Measurements from ENCODE around the gene PCDH15.

PCDH15 gene

DNA sequence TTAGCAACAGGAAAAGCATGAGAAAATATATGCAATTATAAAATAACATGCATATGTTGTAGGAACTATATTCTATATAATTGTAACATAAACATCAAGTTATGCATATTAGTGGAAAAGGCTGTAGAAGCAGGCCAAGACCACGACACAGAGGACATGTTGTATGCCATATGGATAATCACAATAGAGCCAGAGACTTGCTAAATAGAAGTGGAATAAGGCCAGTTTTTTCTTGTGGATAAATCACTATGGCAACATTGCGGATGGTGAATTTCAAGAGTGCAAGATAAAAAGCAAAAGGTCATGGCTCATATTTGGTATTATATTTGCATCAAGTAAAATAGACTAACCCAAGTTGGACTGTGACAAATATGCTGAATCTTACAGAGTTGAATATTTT is 93.0 kb downstream of the PCDH15 start:
- no peak for DNase-seq (ENCODE audit: low read depth in 2 of 2)

DNA sequence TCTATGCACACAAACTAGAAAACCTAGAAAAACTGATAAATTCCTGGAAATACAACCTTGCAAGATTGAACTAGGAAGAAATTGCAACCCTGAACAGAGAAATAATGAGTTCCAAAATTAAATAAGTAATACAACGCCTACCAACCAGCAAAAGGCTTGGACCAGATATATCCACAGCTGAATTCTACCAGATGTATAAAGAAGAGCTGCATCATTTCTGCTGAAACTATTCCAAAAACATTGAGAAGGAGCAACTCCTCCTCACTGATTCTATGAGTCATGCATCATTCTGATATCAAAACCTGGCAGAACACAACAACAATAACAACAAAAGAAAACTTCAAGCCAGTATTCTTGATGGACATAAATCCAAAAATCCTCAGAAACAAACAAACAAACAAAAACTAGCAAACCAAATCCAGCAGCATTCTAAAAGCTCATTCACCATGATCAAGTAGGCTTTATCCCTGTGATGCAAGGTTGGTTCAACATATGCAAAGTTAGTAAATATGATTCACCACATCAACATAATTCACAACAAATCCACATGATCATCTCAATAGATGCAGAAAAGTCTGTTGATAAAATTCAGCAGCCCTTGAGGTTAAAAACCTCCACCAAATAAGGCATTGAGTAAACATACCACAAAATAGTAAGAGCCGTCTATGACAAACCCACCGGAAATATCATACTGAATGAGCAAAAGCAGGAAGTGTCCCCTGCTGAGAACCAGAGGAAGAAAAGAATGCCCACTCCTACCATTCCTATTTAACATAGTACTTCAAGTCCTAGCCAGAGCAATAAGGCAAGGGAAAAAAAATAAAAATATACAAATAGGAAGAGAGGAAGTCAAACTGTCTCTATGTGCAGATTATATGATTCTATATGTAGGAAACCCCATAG is 98.2 kb downstream of the PCDH15 start:
- DNase-seq (ENCODE audit: low read depth in 2 of 2): no peak

DNA sequence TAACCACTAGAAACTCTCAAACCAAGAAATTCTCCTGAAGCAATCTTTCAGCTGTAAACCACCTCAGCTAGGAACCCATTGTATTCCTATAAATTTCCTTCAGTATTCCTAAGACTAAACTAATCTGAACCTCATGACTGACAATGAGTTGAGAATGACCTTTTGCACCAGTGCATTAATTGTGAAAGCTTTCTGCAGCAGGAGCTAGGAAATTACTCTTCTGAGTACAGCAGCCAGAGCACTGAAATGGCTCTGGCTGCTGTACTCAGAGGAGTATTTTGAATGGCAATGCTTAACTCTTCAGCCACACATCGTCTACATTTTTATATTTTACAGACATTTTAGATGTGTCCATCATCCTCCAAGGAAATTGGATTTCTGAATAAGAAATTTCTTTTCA is 109.7 kb downstream of the PCDH15 start:
- DNase-seq (ENCODE audit: low read depth in 2 of 2): no peak

DNA sequence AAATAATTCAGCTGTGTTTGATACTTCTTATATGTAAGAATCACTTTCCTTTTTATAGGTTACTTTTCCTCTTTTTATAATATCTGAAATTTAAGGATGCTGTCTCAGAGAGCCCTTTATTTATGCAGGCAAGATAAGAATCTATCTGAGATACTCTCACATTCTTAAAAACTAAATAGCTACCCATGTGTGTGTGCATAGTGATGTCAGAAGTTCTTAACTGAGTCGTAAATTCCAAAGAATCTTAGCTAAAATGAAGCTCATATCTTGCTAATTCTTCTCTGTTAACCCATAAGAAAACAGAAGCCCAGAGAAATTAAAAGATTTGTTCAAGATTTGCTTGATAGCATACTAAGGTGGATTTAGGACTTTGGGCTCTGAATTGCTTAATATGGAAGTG is 118.5 kb downstream of the PCDH15 start:
- DNase-seq (ENCODE audit: low read depth in 2 of 2): no peak

DNA sequence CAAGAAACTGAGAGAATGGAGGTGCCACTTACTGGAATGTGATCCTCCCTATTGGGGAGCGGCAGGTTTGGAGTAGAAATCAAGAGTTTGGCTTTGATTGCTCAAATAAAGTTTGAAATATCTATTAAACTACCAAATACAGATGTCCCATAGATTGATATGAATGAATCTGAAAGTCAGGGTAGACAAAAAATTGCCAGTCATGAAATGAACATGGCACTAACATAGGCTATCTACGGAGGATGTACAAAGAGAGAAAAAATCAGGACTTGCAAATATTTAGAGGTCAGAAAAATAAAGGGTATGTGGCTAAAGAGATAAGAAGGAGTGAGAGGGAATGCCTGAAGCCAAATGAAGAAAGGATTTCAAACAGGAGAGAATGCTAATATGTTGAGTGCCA is 119.9 kb downstream of the PCDH15 start:
- DNase-seq (ENCODE audit: low read depth in 2 of 2): no peak

DNA sequence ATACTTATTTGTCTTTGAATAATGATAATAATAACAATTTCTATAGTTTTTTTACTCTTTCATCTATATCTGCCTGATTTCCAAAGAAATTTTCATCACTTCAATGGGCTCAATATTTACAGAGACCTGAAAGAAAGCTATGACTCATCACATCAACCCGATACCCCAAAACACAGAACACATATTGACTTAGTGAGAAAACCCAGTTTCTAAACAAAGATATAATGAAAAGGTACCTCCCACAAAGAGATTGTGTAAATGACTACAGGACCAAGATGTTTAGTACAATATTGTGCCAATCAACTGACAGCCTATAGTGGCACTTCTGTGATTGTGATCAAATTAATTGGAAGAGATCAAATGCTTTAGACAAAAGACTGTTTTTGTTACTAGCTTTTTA is 133.9 kb downstream of the PCDH15 start:
- DNase-seq (ENCODE audit: low read depth in 2 of 2): no peak

DNA sequence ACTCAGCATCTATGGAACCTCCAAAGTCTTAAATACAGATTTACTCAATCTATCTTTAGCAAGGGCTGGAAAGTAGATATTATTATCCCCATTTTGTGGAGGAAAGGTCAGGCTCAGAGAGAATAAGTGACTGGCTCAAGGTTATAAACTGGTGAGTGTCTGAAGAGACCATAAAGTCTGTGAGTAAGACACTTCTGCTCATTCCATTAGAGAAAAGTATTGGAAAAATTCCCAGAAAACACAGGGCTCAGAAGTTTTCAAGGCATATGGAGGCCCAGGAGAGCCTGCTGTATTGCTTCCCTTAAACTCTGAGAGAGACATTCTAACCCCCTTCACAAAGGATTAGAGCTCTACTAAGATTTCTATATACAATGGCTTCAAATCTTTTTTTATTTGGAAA is 134.8 kb downstream of the PCDH15 start:
- no peak for DNase-seq (ENCODE audit: low read depth in 2 of 2)

DNA sequence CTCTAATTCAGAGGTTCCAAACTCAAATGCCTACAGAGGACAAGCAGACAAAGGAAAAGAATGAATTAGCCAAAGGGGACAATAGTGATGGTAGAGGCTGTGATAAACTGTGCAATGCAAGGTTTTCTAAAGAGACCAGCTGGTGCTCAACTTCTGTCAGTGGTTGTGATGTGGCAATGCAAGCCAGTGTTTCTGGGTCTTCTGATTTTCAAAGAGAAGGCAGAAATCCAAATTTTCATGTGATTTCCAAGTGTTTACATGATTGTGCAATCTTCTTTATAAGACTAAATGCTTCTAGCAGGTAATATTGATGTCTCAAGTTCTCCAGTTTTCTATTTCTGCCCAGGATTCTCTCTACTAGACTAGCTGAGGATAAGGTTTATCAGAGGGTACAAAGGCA is 135.9 kb downstream of the PCDH15 start:
- no peak for DNase-seq (ENCODE audit: low read depth in 2 of 2)

DNA sequence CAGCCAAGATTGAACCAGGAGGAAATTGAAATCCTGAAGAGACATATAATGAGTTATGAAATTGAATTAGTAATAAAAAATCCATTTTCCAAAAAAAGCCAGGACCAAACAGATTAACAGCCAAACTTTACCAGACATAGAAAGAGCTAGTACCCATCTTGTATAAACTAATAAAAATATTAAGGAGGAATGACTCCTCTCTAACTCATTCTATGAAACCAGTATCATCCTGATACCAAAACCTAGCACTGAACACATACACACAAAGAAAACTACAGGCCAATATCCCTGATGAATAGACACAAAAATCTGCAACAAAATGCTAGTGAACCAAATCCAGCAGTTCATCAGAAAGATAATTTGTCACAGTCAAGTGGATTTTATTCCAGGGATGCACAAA is 140.6 kb downstream of the PCDH15 start:
- DNase-seq (ENCODE audit: low read depth in 2 of 2): no peak

DNA sequence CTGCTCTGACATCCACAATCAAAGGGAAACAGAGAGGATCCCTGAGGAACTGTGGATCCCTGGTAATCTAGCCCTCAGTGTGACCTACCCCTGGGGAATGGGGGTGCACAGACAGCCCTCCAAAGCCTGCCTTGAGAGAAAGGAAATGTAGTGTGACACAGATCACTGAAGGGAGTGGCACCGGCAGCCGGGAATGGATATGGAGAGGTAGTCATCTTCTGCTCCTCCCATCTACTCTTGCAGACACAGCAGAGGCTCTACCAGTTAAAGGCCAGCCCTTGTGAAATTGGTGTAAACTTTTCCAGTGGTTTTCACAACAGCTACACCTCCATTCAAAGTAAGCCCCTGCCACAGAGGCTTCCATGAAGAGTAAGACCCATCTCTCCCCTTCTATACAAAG is 144.4 kb downstream of the PCDH15 start:
- DNase-seq (ENCODE audit: low read depth in 2 of 2): no peak

DNA sequence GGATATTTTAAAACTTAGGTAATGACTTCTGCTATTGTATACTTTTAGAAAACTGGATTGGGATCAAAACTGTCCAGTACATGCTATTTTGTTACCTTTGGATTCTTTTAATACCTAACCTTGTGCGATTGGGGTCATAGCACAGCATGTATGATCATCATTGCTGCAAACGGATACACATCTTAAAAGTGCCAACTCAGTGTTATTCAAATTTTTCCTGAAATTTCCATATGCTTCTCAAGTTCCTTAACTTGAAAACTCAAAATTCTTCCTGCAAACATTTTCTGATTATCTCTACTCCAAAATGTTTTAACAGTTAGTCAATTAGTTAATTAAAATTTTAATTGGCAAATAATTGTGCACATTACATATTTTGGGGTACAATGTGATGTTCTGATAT is 147.5 kb downstream of the PCDH15 start:
- DNase-seq (ENCODE audit: low read depth in 2 of 2): no peak

DNA sequence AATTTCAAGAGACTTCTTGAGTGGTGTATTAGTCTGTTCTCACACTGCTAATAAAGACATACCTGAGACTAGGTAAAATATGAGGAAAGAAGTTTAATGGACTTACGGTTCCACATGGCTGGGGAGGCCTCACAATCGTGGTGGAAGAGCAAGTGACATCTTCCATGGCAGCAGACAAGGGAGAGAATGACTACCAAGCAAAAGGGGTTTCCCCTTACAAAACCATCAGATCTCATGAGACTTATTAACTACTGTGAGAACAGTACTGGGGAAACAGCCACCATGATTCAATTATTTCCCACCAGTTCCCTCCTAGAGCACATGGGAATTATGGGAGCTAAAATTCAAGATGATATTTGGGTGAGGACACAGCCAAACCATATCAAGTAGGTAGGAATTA is 150.5 kb downstream of the PCDH15 start:
- DNase-seq (ENCODE audit: low read depth in 2 of 2): no peak

DNA sequence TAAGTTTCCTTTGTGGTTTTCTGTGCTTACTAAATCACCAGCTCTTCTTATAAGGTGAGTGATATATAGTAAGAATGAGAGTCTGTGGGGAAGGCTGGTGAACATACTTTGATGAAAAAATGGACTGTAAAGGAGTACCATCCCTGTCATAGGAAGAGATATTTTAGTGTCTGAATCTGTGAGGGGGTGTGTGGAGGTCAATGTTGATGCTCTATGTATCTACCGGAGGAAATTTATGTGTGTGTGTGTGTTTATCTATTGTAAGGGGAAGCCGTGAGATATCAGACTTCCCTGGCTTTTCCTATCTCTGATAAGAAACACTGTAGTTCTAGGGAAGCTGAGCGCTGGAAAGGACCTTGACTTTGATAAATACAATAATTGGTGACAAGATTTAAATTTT is 179.0 kb downstream of the PCDH15 start:
- DNase-seq (ENCODE audit: low read depth in 2 of 2): no peak

DNA sequence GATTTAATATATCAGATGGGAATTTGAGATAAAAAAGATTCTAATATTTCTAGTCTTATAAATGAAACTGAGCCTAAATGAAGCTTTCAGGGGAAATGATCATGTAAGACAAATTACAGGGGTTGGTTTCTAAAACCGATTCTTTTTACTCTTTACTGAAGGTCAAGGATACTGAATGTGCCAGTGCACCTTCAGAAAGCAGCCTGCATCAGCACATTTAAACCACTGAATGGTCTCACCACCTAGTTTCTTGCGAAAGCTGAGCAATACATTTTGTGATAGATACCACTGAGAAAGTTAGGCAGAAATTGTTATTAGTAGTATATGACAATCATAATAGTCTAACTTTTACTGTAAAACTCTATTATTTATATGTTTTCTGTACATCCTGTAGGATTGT is 180.7 kb downstream of the PCDH15 start:
- DNase-seq (ENCODE audit: low read depth in 2 of 2): no peak

DNA sequence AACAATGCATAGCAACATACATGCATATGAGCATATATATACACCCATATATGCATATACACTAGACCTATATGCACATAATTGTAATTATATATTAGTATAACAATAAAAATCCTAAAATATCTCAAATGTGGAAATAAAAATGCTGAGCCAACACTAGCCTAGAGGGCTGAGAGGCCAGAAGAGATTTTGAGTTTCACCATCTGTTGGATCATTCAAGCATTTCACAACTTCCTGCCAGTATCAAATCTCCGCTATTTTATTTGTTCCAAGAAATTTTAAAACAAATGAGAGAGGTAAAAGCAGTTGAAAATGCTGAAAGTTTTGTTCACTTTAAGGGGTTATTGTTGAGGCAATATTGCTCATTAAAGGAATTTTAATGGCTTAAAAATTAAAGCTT is 187.0 kb downstream of the PCDH15 start:
- no peak for DNase-seq (ENCODE audit: low read depth in 2 of 2)

DNA sequence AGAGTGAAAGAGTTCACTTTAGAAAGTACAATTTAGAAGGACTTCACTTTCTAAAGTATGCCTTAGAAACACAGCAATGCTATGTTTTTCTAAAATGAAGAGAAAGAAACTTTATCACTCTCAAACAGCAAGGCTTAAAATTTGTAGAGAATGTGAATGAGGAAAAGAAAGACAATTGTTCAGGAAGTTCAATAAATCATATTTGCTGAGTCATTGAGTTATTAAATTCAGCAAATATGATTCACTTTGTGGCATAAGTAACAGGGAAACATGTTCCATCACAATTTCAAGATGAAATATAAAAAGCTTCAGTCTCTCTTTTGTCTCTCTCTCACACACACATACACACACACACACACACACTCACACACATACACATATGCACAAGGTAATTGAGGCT is 187.9 kb downstream of the PCDH15 start:
- no peak for DNase-seq (ENCODE audit: low read depth in 2 of 2)

DNA sequence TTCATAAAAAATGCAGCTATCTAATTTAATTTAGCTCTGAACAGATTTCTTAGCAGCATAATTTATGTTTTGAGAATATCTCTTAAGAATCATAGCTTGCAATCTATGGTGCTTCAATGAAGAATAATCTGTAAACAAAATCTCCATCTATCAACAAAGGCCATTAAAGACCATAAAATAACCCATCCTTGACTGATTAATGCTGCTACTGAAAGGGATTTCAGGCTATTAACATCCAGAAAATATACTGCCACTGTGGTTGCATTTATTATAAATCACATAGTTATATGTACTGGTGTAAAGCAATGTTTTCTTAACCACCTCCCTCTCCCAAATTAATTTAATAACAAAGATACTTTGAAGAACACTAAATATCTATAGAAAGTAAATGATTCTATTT is 191.6 kb downstream of the PCDH15 start:
- no peak for DNase-seq (ENCODE audit: low read depth in 2 of 2)

DNA sequence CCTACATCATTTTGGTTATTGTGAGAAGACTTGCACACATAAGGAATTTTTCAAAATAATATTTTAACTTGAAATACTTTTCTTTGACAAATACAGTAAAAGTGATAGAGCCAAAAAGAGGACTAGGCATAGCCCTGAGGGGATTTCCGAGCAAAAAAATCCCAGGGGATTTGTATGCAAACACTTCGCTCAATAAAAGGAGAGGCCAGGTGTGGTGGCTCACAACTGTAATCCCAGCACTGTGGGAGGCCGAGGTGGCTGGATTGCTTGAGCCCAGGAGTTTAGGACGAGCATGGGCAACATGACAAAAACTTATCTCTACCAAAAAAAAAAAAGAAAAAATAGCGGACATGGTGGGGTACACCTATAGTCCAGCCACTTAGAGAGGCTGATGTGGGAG is 193.0 kb downstream of the PCDH15 start:
- no peak for DNase-seq (ENCODE audit: low read depth in 2 of 2)

DNA sequence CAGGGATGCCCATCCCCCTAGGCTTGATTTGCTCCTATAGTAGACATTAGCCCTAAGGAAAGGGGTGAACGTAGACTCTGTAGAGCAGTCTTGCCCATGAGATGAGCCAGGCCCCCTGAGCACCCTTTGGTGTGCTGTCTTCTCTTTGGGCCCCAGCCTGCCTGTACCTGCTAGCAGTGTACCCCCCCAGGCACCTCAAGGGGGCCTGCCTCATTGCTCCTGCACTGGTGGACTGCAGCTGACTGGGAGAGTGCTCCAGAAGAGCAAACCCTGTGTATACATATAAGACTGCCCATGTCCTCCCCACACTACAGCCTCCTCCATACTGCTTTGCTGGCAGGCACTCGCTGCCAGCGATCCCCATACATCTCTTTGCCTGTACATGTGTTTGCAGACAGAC is 206.7 kb downstream of the PCDH15 start:
- DNase-seq (ENCODE audit: low read depth in 2 of 2): no peak

DNA sequence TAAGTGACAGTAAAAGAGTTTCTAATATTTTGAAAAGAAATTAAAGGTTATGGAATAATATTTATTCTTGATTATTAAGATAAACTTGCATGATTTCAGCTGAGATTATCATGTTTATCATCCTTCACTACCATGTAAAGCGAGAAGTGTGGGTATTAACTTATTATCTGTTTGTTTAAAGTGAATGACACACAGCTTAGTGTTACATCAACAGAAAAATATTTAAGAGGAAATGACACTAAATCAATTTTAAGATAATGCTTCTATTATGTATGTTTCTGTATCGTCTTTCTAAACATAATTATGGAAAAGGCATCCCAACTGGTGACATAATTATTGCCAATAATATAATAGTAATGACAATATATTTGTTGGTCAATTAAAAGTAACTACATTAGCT is 213.1 kb downstream of the PCDH15 start:
- DNase-seq (ENCODE audit: low read depth in 2 of 2): no peak

DNA sequence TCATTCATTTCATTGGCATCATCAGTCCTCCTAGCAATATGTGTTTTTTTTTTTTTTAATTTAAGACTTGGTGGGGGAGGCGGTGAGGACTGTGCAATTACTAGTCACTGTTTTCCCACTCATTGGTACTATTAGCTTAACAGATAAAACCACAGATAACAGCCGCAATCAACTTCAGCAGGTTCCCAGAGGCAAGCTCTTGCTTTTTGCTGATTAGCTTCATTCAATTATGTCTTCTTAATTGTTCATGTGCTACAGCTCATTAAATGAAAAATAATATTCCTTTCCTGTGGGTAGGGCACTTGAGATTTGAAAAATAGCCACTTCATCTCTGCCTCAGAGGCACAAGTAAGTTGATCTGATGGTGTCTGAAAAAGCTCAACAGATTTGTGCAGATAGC is 215.5 kb downstream of the PCDH15 start:
- DNase-seq (ENCODE audit: low read depth in 2 of 2): no peak

DNA sequence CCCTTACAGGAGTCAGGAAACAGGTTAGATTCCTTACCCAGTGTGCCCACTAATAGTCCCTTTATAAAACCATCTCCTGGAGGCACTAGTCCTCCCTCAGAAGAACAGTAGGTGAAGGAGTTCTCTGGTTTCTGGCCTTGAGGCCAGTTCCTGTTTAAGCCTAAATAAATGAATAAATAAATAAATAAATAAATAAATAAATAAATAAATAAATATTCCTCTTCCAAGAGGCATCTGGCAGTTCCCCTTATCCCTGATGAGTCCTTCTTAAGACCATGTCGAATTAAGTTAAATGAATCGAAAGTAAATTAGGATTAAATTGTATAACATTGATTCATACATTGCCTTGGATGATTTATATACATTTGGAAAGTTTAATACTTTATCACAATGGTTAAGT is 223.3 kb downstream of the PCDH15 start:
- DNase-seq (ENCODE audit: low read depth in 2 of 2): no peak

DNA sequence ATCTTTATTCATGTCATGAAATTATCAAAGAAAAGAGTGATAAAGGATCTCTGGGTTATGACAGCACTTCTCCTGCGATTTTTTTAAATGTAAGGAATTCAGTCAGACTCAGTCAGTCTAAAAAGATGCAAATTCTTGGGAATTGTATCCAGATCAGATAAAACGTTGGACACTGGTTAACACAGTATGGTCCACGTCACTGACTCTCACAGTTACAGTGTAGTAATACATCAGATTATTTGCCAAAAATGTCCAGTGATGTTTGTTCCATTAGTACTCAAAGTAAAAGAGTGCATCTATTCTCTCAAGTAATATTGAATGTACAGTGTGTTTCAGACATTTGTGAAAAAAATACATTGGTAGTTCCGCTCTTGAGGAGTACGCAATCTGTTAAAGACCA is 224.5 kb downstream of the PCDH15 start:
- DNase-seq (ENCODE audit: low read depth in 2 of 2): no peak

DNA sequence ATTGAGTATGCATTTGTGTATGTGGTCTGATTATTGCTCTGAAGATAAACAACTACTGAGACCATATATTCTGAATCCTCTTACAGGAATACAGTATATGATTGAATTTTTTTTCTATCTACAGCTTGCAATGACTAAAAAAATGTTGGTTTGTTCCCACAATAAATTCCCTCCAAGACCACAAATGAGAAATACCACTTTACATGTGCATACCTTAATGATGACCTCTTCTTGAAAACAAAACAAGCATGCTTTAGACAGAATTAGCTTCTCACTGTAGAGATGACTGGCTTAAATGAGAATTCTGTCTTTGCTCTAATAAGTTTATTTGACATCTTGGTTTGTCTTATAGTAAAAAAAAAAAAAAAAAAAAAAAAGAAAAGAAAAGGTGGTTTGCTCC is 241.5 kb downstream of the PCDH15 start:
- DNase-seq (ENCODE audit: low read depth in 2 of 2): no peak
